H1 (cell line): ENCODE measurements around the gene SLC25A17. TPM values are rescaled to one million over a fixed set of nuclear protein-coding genes. Genes with fewer than 3 reads are reported as not detected.

Source experiments
- CTCF ChIA-PET: fragments of 300-600 bp; sonication (Branson Sonifier 250); formaldehyde crosslinking; loops from one replicate; lab custom pipeline; 2021; ENCODE audit not compliant: partially characterized antibody; lab: Charles Lee
- POLR2A ChIA-PET: fragments of 300-600 bp; sonication (Branson Sonifier 250); formaldehyde crosslinking; loops from one replicate; lab custom pipeline; 2021; ENCODE audit warnings: inconsistent platforms; ENCODE audit not compliant: partially characterized antibody; lab: Charles Lee
- DNase-seq, 2 experiments: peaks; one replicate each; pipeline versions ENCODE4 v3.0.0 to v3.0.0-alpha.2; 2010 to 2022; ENCODE audit warnings: low spot score in 2 of 2, low read depth in 1 of 2, mixed read lengths in 1 of 2
- FAIRE-seq: peaks from 2 replicates; lab custom pipeline; 2011; peaks lifted over from hg19 to GRCh38; lab: Jason Lieb, UNC
- H2AFZ ChIP-seq: 2 replicates; pipeline ENCODE4 v1.8.1; 2012; ENCODE audit warnings: low read length, inconsistent platforms
- H2AK5ac ChIP-seq: 2 replicates; pipeline ENCODE4 v1.6.1; 2013; ENCODE audit warnings: low read depth, low read length
- H2BK120ac ChIP-seq: replicated peaks from 2 replicates; pipeline ENCODE3; 2013; ENCODE audit warnings: low read depth, low read length, inconsistent platforms
- H2BK12ac ChIP-seq: 2 replicates; pipeline ENCODE4 v1.6.1; 2013; ENCODE audit warnings: low read depth, low read length
- H2BK15ac ChIP-seq: 2 replicates; pipeline ENCODE4 v1.6.1; 2013; ENCODE audit warnings: low read length
- H2BK20ac ChIP-seq: 2 replicates; pipeline ENCODE4 v1.6.1; 2013; ENCODE audit warnings: low read length
- H2BK5ac ChIP-seq: 2 replicates; pipeline ENCODE4 v1.6.1; 2013; ENCODE audit warnings: low read depth, low read length
- H3K14ac ChIP-seq: 2 replicates; pipeline ENCODE4 v1.6.1; 2013; ENCODE audit warnings: inconsistent platforms; ENCODE audit not compliant: insufficient read length
- H3K18ac ChIP-seq: 2 replicates; pipeline ENCODE4 v1.6.1; 2013; ENCODE audit warnings: low read length; ENCODE audit errors: extremely low read depth
- H3K23ac ChIP-seq: 2 replicates; pipeline ENCODE4 v1.6.1; 2013; ENCODE audit warnings: inconsistent platforms; ENCODE audit not compliant: insufficient read length
- H3K23me2 ChIP-seq: 2 replicates; pipeline ENCODE4 v1.6.1; 2013; ENCODE audit warnings: low read depth, low read length
- H3K27ac ChIP-seq: 2 replicates; pipeline ENCODE4 v1.6.1; 2011; ENCODE audit warnings: low read depth, low read length, inconsistent platforms
- H3K27me3 ChIP-seq, 4 experiments: replicated peaks in 1 of 4; 1 replicate in 1 of 4; 2 replicates in 3 of 4; pipeline versions ENCODE4 v1.6.1 to v1.8.1; 2011 to 2013; ENCODE audit warnings: low read length in 3 of 4, mild to moderate bottlenecking in 3 of 4, inconsistent platforms in 2 of 4, mixed read lengths in 2 of 4, moderate library complexity in 1 of 4; ENCODE audit not compliant: control insufficient read depth in 3 of 4, insufficient read depth in 3 of 4; ENCODE audit errors: extremely low read depth in 1 of 4
- H3K36me3 ChIP-seq, 4 experiments: 2 replicates each; pipeline versions ENCODE4 v1.6.1 to v1.8.1; 2011 to 2013; ENCODE audit warnings: mild to moderate bottlenecking in 4 of 4, low read length in 3 of 4, moderate library complexity in 2 of 4, control low read depth in 1 of 4, inconsistent platforms in 1 of 4; ENCODE audit not compliant: insufficient read depth in 4 of 4, control insufficient read depth in 2 of 4
- H3K4ac ChIP-seq: replicated peaks from 2 replicates; pipeline ENCODE3; 2013; ENCODE audit warnings: low read length, low read depth, mixed read lengths, inconsistent platforms; ENCODE audit not compliant: insufficient read length
- H3K4me1 ChIP-seq, 4 experiments: replicated peaks in 1 of 4; 1 replicate in 1 of 4; 2 replicates in 3 of 4; pipeline versions ENCODE4 v1.6.1 to v1.8.1; 2011 to 2013; ENCODE audit warnings: low read length in 3 of 4, inconsistent platforms in 2 of 4, mixed read lengths in 1 of 4; ENCODE audit not compliant: insufficient read depth in 4 of 4, control insufficient read depth in 3 of 4
- H3K4me2 ChIP-seq, 2 experiments: 2 replicates each; pipeline versions ENCODE4 v1.6.1 to v1.8.1; 2011 to 2013; ENCODE audit warnings: low read depth in 2 of 2, low read length in 2 of 2, control low read depth in 1 of 2, inconsistent platforms in 1 of 2, mild to moderate bottlenecking in 1 of 2; ENCODE audit not compliant: insufficient read depth in 1 of 2
- H3K4me3 ChIP-seq, 4 experiments: fragments of 200-600, 300-600 bp in 1 of 4; sonication (generic), shearing (Covaris generic), sonication (Bioruptor Twin) in 1 of 4; 2 replicates each; pipeline versions ENCODE4 v1.5.1 to v1.8.1; 2011 to 2016; ENCODE audit warnings: low read length in 4 of 4, low read depth in 3 of 4, control low read depth in 2 of 4, inconsistent platforms in 2 of 4, mild to moderate bottlenecking in 2 of 4, mixed read lengths in 1 of 4, moderate library complexity in 1 of 4; ENCODE audit not compliant: insufficient read depth in 2 of 4; ENCODE audit errors: extremely low read depth in 1 of 4
- H3K56ac ChIP-seq: replicated peaks from 2 replicates; pipeline ENCODE3; 2013; ENCODE audit warnings: low read depth, mild to moderate bottlenecking, mixed read lengths, low read length, inconsistent platforms; ENCODE audit not compliant: insufficient read length
- H3K79me1 ChIP-seq: 2 replicates; pipeline ENCODE4 v1.6.1; 2013; ENCODE audit warnings: low read depth, low read length, control low read depth
- H3K79me2 ChIP-seq, 2 experiments: 2 replicates each; pipeline versions ENCODE4 v1.6.1 to v1.8.1; 2012 to 2013; ENCODE audit warnings: low read length in 2 of 2, mild to moderate bottlenecking in 2 of 2, inconsistent platforms in 1 of 2; ENCODE audit not compliant: insufficient read depth in 2 of 2, control insufficient read depth in 1 of 2
- H3K9ac ChIP-seq, 4 experiments: replicated peaks in 1 of 4; 1 replicate in 1 of 4; 2 replicates in 3 of 4; pipeline versions ENCODE4 v1.6.1 to v1.8.1; 2011 to 2013; ENCODE audit warnings: low read depth in 3 of 4, low read length in 3 of 4, control low read depth in 2 of 4, mild to moderate bottlenecking in 2 of 4, moderate library complexity in 2 of 4, inconsistent platforms in 1 of 4; ENCODE audit errors: extremely low read depth in 1 of 4
- H3K9me3 ChIP-seq, 2 experiments: 2 replicates each; pipeline versions ENCODE4 v1.6.1 to v1.8.1; 2012 to 2013; ENCODE audit warnings: mild to moderate bottlenecking in 2 of 2, moderate library complexity in 2 of 2, control low read depth in 1 of 2, inconsistent platforms in 1 of 2, low read depth in 1 of 2, low read length in 1 of 2, mixed read lengths in 1 of 2; ENCODE audit not compliant: insufficient read depth in 2 of 2
- H4K20me1 ChIP-seq, 2 experiments: replicated peaks in 1 of 2; 2 replicates each; pipeline versions ENCODE3 to v1.8.1; 2011 to 2013; ENCODE audit warnings: inconsistent platforms in 2 of 2, low read length in 2 of 2, mild to moderate bottlenecking in 1 of 2; ENCODE audit not compliant: insufficient read depth in 2 of 2, control insufficient read depth in 1 of 2
- H4K5ac ChIP-seq: 2 replicates; pipeline ENCODE4 v1.6.1; 2013; ENCODE audit warnings: low read length, low read depth, mixed read lengths, inconsistent platforms; ENCODE audit not compliant: insufficient read length
- H4K8ac ChIP-seq: 2 replicates; pipeline ENCODE4 v1.8.0; 2013; ENCODE audit warnings: mild to moderate bottlenecking, moderate library complexity, low read length, inconsistent platforms; ENCODE audit not compliant: insufficient read depth; ENCODE audit errors: extremely low read depth
- H4K91ac ChIP-seq: replicated peaks from 2 replicates; pipeline ENCODE3; 2013; ENCODE audit warnings: low read length, mixed read lengths, inconsistent platforms; ENCODE audit not compliant: insufficient read length
- CTCF ChIP-seq, 3 experiments: IDR thresholded peaks; 1 replicate in 2 of 3; 2 replicates in 1 of 3; pipeline versions ENCODE4 v1.5.1 to v1.6.1; 2011; ENCODE audit warnings: low read length in 3 of 3, mild to moderate bottlenecking in 3 of 3, inconsistent platforms in 2 of 3, low read depth in 1 of 3, moderate library complexity in 1 of 3; ENCODE audit not compliant: insufficient read depth in 1 of 3; ENCODE audit errors: control extremely low read depth in 1 of 3
- EZH2 ChIP-seq: fragments of 200-600 bp; sonication (generic); IDR thresholded peaks from 2 replicates; pipeline ENCODE4 v1.7.1; 2012; ENCODE audit warnings: low read depth, mild to moderate bottlenecking, moderate library complexity, low read length, inconsistent platforms; ENCODE audit not compliant: severe bottlenecking
- MAX ChIP-seq: IDR thresholded peaks from 2 replicates; pipeline ENCODE4 v1.6.1; 2012; ENCODE audit warnings: inconsistent platforms
- SIN3A ChIP-seq, 2 experiments: IDR thresholded peaks in 1 of 2; conservative IDR thresholded peaks in 1 of 2; 2 replicates each; pipeline ENCODE4 v1.6.1; 2011 to 2012; ENCODE audit warnings: low read length in 2 of 2, improper control_type of control experiment in 1 of 2, low read depth in 1 of 2, mild to moderate bottlenecking in 1 of 2
- WGBS, 2 experiments: shearing (Covaris generic) in 1 of 2; methylation state at CpG; one replicate each; pipeline versions ENCODE4 v1.1.6 to v1.1.7; 2013 to 2015; ENCODE audit warnings: low lambda C conversion rate in 2 of 2, mixed read lengths in 2 of 2, inconsistent platforms in 1 of 2, low coverage in 1 of 2, missing lambda C conversion rate in 1 of 2; ENCODE audit not compliant: insufficient replicate concordance in 2 of 2, insufficient coverage in 1 of 2, insufficient read length in 1 of 2; ENCODE audit errors: extremely low coverage in 1 of 2, missing lambda C conversion rate in 1 of 2; 5-methylcytosine and 5-hydroxymethylcytosine counted together
- polyA plus RNA-seq, 7 experiments: library from polyadenylated mRNA; depleted of rRNA in 3 of 7; stranded (reverse) in 5 of 7; unstranded in 2 of 7; fragments of >200 nt in 5 of 7; fragments of 200-250 nt in 2 of 7; gene quantifications; 1 replicate in 5 of 7; 2 replicates in 1 of 7; 4 replicates in 1 of 7; pipeline versions ENCODE4 v1.2.1 to v1.2.3, GENCODE V29; 2011 to 2013; ENCODE audit warnings: missing spikeins in 2 of 7, mixed read lengths in 2 of 7
- total RNA-seq: library from RNA; stranded (reverse); fragmentation: NEBNext Ultra II Directional; extraction: Animal tissue kit (Norgen Biotek cat#: 25700); gene quantifications from 2 replicates; pipeline ENCODE4 v1.2.1, GENCODE V29; 2021

Gene SLC25A17
- total and polyA plus RNA-seq, 2 of the 8 experiments (the other 6 are each of a cell fraction or from before 2014, with no cell fraction given): 17.9 to 40.4 TPM

- POLR2A ChIA-PET: interaction anchor here (2.3 to 2.4 kb wide), 2 partner anchors 8 to 11 kb away, joined by 9 to 16 read pairs; partner anchors contain the start of gene SLC25A17
- no peaks in the 10 kb centered on the region for H3K9me3 ChIP-seq
- no peak overlapping the region for H3K27ac ChIP-seq
- H2BK15ac ChIP-seq: no peak overlapping the region
- no peak overlapping the region for H2BK120ac ChIP-seq
- no peak overlapping the region for H2BK5ac ChIP-seq
- H3K27me3 ChIP-seq: no peaks in the 10 kb centered on the region
- H4K20me1 ChIP-seq: peaks cover 0 to 3% of the 10 kb centered on the region in 2 experiments
- H4K8ac ChIP-seq: no peak overlapping the region
- peaks cover 14 to 65% (median 30%) of the 10 kb centered on the region in 4 experiments for H3K36me3 ChIP-seq
- H3K14ac ChIP-seq: no peak overlapping the region
- no peak overlapping the region for H4K5ac ChIP-seq
- no peak overlapping the region for H3K4me3 ChIP-seq
- no peaks in the 10 kb centered on the region for H3K23me2 ChIP-seq
- H3K9ac ChIP-seq: no peak overlapping the region
- H4K91ac ChIP-seq: no peak overlapping the region
- no peak overlapping the region for H3K18ac ChIP-seq
- DNase-seq (no peak), FAIRE-seq (no peak)
- TF ChIP-seq EZH2 (no peak), MAX (no peak), SIN3A (conservative IDR thresholded peaks at IDR 0.05 in 1 of 2, IDR thresholded peaks at IDR 0.05 in 1 of 2; ENCODE audit: low read depth in 1 of 2, low read length in 2 of 2) (no peak), CTCF (IDR thresholded peaks at IDR 0.05; ENCODE audit: control extremely low read depth in 1 of 3, insufficient read depth in 1 of 3, low read depth in 1 of 3, low read length in 3 of 3) (no peak)
- WGBS, 2 experiments: 93% methylated on average over 6 of the region's 6 CpGs; no CpG with 5 or more reads in 1 of the 2 experiments
- H3K4me1 ChIP-seq: peaks cover 0 to 5% (median 1%) of the 10 kb centered on the region in 4 experiments; a peak in 2 of 7 replicates
- H2AFZ ChIP-seq: no peak overlapping the region
- no peaks in the 10 kb centered on the region for H3K79me2 ChIP-seq
- H2AK5ac ChIP-seq: no peak overlapping the region
- no peak overlapping the region for H3K56ac ChIP-seq
- H3K79me1 ChIP-seq: no peaks in the 10 kb centered on the region
- H2BK12ac ChIP-seq: no peak overlapping the region
- CTCF ChIA-PET: no interaction called here
- H3K4ac ChIP-seq: no peak overlapping the region
- no peak overlapping the region for H3K4me2 ChIP-seq
- H2BK20ac ChIP-seq: no peak overlapping the region
- no peak overlapping the region for H3K23ac ChIP-seq
Observed at GRCh38 chr22:40829131-40829530, 10.0 kb upstream of the SLC25A17 start.
